ENCODE measurements around the gene SV2B. TPM values are rescaled to one million over a fixed set of nuclear protein-coding genes. Genes with fewer than 3 reads are reported as not detected.

The SV2B gene
- total RNA-seq, 1 experiment from 2014 or later: not detected

GRCh38 chr15:91316126-91316525, 216.1 kb downstream of the SV2B start:
- Histone ChIP-seq H3K79me2 (ENCODE audit: insufficient read depth, low read length) (no peaks in the 10 kb centered on the region), H3K4me1 (ENCODE audit: control insufficient read depth in 1 of 2, insufficient read depth in 2 of 2, low read length in 2 of 2) (no peaks in the 10 kb centered on the region), H4K20me1 (ENCODE audit: insufficient read depth) (no peaks in the 10 kb centered on the region), H3K9ac (ENCODE audit: low read length) (no peak overlapping the region), H3K36me3 (ENCODE audit: control insufficient read depth in 1 of 2, insufficient read depth in 2 of 2, low read length in 2 of 2) (no peaks in the 10 kb centered on the region), H3K27me3 (ENCODE audit: insufficient read depth, low read length) (peaks cover 41% of the 10 kb centered on the region), H3K4me2 (ENCODE audit: low read length) (no peak overlapping the region), H2AFZ (ENCODE audit: low read depth, low read length, poor library complexity, severe bottlenecking) (no peak overlapping the region), H3K9me2 (ENCODE audit: insufficient read depth) (no peaks in the 10 kb centered on the region), H3K27ac (ENCODE audit: low read depth, low read length) (no peak overlapping the region), H3K4me3 (replicated peaks in 1 of 2; ENCODE audit: low read depth in 1 of 2, low read length in 2 of 2) (no peak overlapping the region), H3K9me3 (ENCODE audit: control insufficient read depth in 1 of 2, insufficient read depth in 1 of 2, low read depth in 1 of 2, low read length in 2 of 2) (no peaks in the 10 kb centered on the region)
- no peak for DNase-seq (ENCODE audit: low read depth, low spot score)
- no peak for ATAC-seq
- no peak for TF ChIP-seq CBX3 (IDR thresholded peaks at IDR 0.05; ENCODE audit: low read depth)
- TF ChIP-seq TCF7L2 (IDR thresholded peaks at IDR 0.05; ENCODE audit: borderline replicate concordance, extremely low read depth, insufficient read depth, insufficient read length): no peak
- no peak for TF ChIP-seq FOSL1 (IDR thresholded peaks at IDR 0.05; ENCODE audit: low read depth)
- TF ChIP-seq ATF3 (IDR thresholded peaks at IDR 0.05): no peak
- RAD21 ChIA-PET (ENCODE audit: low non-redundant PET in 1 of 2, low total read pairs in 2 of 2, uncharacterized antibody in 2 of 2, unreplicated experiment in 2 of 2): no interaction called here
- intact Hi-C loops (cut with micrococcal nuclease): no loop called here
- BruUV-seq (replicated peaks): no TSS peak
- POLR2A ChIA-PET: no interaction called here
- CTCF ChIA-PET: no interaction called here

- TF ChIP-seq ZBTB33 (IDR thresholded peaks at IDR 0.05; ENCODE audit: extremely low read depth, insufficient replicate concordance, low read length) (no peak), EGR1 (IDR thresholded peaks at IDR 0.05; ENCODE audit: low read depth) (no peak), SP1 (IDR thresholded peaks at IDR 0.05; ENCODE audit: low read depth) (no peak), CBX3 (IDR thresholded peaks at IDR 0.05; ENCODE audit: low read depth) (no peak), ELF1 (IDR thresholded peaks at IDR 0.05; ENCODE audit: borderline replicate concordance, low read depth) (no peak), ZFX (IDR thresholded peaks at IDR 0.05) (no peak), YY1 (IDR thresholded peaks at IDR 0.05; ENCODE audit: extremely low read depth, insufficient replicate concordance, low read depth, low read length) (no peak), SIN3A (IDR thresholded peaks at IDR 0.05; ENCODE audit: low read depth) (no peak), ZNF274 (IDR thresholded peaks at IDR 0.05; ENCODE audit: low read depth, low read length) (no peak), POLR2AphosphoS5 (IDR thresholded peaks at IDR 0.05; ENCODE audit: low read depth, low read length) (no peak)
- Histone ChIP-seq H3K9me3 (ENCODE audit: control insufficient read depth in 1 of 2, insufficient read depth in 1 of 2, low read depth in 1 of 2, low read length in 2 of 2) (no peaks in the 10 kb centered on the region), H3K79me2 (ENCODE audit: insufficient read depth, low read length) (no peaks in the 10 kb centered on the region), H3K4me1 (ENCODE audit: control insufficient read depth in 1 of 2, insufficient read depth in 2 of 2, low read length in 2 of 2) (no peaks in the 10 kb centered on the region), H3K4me2 (ENCODE audit: low read length) (no peak overlapping the region), H4K20me1 (ENCODE audit: insufficient read depth) (no peaks in the 10 kb centered on the region), H3K27me3 (ENCODE audit: insufficient read depth, low read length) (peaks cover 41% of the 10 kb centered on the region), H3K36me3 (ENCODE audit: control insufficient read depth in 1 of 2, insufficient read depth in 2 of 2, low read length in 2 of 2) (no peaks in the 10 kb centered on the region), H3K9me2 (ENCODE audit: insufficient read depth) (no peaks in the 10 kb centered on the region), H3K9ac (ENCODE audit: low read length) (no peak overlapping the region), H3K4me3 (replicated peaks in 1 of 2; ENCODE audit: low read depth in 1 of 2, low read length in 2 of 2) (no peak overlapping the region), H3K27ac (ENCODE audit: low read depth, low read length) (no peak overlapping the region), H2AFZ (ENCODE audit: low read depth, low read length, poor library complexity, severe bottlenecking) (no peak overlapping the region)
- RAD21 ChIA-PET (ENCODE audit: low non-redundant PET in 1 of 2, low total read pairs in 2 of 2, uncharacterized antibody in 2 of 2, unreplicated experiment in 2 of 2): no interaction called here
- BruUV-seq (replicated peaks): no TSS peak
- POLR2A ChIA-PET: no interaction called here
- intact Hi-C loops (cut with micrococcal nuclease): no loop called here
- CTCF ChIA-PET: no interaction called here
- ATAC-seq: no peak
- DNase-seq (ENCODE audit: low read depth, low spot score): no peak
These were observed 218.5 kb downstream of the SV2B start for GRCh38 chr15:91318516-91318915.
